EH (cell line): ENCODE measurements around the gene FGF12.

Experiments
- DNase-seq: peaks from one replicate; pipeline ENCODE4 v3.0.0-alpha.2; 2015; ENCODE audit warnings: low read depth

Gene FGF12

DNA sequence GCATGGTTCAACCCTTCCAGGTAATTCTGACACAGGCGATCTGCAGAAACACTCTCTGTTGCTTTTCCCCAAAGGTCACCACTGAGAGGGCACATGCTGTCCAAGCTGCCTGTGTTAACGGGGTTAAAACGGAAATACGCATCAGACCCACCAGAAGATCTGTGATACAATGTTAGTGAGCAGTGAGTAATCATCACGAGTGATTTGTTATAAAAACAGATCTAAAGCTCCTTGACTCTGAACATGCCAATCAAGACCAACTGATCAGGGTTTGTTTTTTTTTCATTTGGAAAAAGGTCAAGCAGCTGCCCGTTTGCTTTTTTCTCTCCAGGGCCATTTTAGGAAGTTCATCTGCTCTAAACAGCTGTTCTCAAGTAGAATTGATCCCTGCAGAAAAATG, 43.2 kb downstream of the FGF12 start:
- no peak for DNase-seq

DNA sequence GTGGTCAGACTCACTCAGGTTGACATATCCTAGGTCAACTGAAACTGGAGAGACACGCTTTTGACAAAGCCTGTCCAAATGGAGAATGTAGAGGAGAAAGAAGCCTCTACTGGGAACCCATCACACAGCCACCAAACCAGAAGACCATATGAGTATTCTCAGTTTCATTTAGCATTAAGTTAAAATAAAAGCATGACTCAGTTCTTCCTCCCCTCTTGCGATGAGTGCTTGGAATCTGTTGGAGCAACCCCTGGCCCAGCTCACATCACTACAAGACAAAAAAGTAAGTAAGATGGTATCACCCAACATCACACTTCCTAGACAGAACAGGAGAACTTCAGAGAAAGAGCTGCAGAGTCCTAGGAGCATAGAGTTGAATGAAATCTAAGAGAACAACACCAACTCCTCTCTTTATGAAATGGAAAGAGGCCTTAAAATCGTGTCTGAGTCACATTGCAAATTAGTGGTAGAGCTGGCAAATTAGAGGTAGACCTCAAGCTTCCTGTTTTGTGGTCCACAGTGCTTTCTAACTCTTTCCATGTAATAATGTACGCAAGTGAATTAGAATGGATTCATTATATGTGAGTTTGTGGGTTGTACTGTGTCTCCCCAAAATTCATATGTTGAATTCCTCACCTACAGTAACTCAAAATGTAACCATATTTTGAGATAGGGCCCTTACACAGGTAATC, 51.2 kb downstream of the FGF12 start:
- DNase-seq: no peak

DNA sequence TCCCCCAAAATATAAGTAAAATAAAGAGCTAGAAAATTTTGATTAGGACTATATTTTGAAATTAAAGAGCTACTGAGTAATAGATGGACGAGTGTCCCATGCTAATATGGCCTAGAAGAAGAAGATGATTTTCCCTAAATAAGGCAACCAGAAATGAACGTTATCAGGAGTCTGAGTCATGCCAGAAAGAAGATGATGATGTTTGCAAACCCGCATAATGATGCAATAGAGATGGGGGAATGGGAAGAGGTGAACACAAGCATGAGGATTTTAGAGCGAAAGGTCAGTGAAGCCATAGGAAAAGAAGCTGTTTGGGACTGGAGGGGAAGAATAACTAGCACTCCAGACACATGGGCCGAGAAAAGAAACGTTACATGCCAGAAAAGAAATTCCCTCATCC, 71.7 kb downstream of the FGF12 start:
- DNase-seq: no peak

GRCh38 chr3:192655040-192655439, 72.3 kb downstream of the FGF12 start:
- DNase-seq: no peak

DNA sequence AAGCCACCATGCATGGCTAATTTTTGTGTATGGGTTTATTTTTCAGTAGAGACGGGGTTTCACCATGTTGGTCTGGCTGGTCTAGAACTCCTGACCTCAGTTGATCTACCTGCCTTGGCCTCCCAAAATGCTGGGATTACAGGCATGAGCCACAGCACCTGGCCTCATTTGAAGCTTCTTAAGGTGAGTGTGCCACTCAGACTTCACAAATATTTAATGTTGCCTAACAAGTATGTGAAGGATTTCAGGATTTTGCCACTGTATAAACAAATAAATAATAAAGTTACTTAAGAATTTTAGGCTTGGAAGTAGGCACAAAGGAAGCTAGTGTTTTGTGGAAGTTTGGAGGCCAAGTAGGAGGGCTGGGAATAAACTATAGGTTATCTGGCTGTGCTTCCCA, 73.5 kb downstream of the FGF12 start:
- no peak for DNase-seq

- no peak for DNase-seq
These were observed 74.6 kb downstream of the FGF12 start for GRCh38 chr3:192652727-192653126.

- DNase-seq: no peak
These were observed 75.4 kb downstream of the FGF12 start for GRCh38 chr3:192651836-192652512.

DNA sequence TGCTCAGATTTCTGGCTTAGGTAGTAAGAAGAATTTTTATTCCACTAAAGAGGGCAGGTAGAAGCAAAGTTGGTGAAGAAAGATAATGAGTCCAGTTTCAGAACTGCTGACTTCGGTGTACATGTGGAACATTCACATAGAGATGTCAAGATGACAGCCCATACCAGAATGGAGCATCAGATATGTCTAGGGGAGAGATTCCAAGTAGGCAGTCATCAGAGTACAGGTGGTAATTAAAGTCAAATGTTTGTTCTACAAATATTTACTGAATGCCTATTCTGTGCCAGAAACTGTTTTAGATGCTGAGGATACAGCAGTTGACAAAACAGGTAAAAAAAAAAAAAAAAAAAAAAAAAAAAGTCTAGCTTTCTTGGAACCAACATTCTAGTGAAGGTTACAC, 81.9 kb downstream of the FGF12 start:
- no peak for DNase-seq

DNA sequence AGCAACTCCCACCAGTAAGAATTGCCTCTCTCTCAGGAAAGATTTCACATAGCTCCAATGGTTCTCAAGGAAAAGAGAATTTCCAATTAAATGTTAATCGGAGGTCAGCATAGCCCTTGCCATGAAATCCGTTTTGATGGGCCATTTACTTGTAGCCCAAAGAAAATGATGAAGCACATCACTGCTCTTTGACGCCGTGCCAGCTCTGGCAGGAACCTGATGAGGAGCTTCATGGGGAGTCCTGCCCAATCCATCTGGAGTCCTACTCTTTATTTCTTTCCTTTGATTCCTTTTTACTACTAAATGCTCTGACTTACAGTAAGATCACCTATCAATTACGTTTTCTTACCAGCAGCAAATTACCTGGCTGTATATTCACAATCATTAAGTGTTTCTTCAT, 84.7 kb downstream of the FGF12 start:
- no peak for DNase-seq

DNA sequence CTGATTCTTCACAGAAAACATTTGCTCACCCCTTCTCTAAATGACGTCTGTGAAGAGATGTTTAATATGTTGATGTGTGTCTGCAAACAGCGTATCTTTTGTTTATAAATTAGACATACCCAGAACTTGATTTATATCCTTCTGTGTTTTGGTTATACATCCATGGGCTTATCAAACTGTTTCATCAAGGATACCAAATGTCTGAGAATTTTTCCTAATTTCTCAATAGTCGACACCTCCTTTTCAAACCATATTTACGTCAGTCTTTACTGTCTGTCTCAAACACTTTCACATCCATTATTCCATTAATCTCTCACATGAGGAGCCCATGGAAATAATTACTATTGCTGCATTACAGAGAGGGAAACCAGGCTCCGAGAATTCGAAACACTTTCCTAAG, 85.4 kb downstream of the FGF12 start:
- DNase-seq: no peak

DNA sequence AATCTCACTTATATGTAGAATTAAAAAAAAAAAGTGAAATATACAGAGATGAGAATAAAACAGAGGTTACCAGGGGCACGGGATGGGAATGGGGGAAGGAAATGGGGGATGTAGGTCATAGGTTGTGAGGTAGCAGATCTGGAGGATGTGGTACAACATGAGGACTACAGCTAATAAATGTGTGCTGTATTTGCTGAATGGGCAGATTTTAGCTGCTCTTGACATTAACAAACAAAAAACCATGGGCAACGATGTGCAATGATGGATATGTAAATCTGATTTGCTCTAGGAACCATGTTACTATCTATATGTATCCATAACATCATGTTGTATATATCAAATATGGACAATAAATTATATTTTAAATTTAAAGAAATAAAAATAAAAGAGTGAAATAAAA, 87.4 kb downstream of the FGF12 start:
- DNase-seq: no peak

DNA sequence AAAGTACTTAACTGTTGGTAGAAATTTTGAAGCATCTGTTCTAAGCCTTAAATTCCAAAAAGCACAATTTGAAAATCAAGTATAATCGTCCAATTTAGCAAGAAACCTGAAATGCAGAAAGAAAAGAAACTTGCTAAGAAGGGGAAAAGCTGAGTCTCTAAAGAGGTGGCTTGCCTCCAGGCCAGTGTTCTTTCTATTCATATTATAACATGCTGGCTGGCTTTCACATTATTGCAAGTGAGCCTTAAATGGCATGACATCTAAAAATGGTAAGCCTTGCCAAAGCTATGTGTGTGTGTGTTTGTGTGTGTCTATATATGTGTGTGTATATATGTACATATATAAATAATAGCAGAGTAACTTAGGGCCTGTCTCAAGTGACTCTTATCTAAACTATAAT, 89.5 kb downstream of the FGF12 start:
- no peak for DNase-seq

- no peak for DNase-seq
These were observed 90.6 kb downstream of the FGF12 start for GRCh38 chr3:192636517-192637444.

GRCh38 chr3:192629429-192629828, 97.9 kb downstream of the FGF12 start:
- no peak for DNase-seq

GRCh38 chr3:192621909-192622308, 105.4 kb downstream of the FGF12 start:
- DNase-seq: no peak

GRCh38 chr3:192620275-192620674, 107.1 kb downstream of the FGF12 start:
- no peak for DNase-seq

DNA sequence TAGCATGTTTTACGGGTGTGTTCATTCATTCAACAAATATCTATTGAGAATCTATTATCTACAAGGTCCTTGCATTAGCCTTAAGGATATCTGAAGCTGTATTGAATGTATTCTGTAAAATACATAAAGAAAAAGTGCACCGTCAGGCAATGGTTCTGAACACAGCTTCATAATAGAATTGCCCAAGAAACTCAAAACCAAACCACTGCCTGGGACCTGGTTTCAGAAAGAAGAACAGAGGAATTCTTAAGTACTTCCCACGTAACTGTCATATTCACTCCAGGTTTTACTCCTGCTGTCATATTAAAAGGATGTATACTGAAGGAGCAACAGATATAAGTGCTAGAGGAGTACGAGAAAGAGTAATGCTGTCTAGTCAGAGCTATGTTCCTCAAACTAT, 115.9 kb downstream of the FGF12 start:
- no peak for DNase-seq

- no peak for DNase-seq
These were observed 118.4 kb downstream of the FGF12 start for GRCh38 chr3:192608726-192609600.

- no peak for DNase-seq
These were observed 119.5 kb downstream of the FGF12 start for GRCh38 chr3:192607798-192608197.

DNA sequence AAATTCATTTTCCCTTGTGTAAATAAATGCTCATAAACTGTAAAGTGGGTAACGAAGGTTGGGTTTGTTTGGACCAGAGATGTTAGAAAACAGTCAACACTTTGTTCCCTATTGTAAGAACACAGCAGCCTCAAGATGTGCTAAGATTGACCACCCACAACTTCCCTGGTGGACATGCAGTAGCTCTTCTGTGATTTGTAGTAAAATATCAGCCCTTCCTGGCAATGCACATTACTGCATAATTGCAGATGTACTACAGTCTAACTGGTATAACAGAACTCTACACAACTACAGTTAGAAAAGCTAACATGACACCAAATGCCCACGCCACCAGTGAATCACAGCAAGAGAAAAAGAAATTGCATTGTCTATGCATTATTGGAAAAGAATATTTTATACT, 129.4 kb downstream of the FGF12 start:
- no peak for DNase-seq

DNA sequence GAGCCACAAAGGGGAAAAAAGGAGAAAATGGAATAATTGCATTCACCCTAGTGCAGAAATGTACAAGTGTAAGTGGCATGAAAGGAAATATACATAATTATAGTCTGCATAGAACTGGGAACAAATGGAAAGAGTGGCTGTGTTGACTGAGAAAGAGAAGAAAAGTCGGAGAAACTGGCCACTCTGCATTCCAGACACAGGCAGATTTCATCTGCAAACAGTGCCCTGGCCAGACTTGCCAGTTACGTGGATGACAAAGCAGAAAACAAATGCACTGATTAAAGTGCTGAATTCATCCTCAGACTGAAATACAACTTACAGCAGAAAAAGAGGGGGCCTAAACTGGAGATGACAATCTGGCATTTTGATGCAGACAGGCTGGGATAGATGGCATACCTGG, 129.8 kb downstream of the FGF12 start:
- no peak for DNase-seq

DNA sequence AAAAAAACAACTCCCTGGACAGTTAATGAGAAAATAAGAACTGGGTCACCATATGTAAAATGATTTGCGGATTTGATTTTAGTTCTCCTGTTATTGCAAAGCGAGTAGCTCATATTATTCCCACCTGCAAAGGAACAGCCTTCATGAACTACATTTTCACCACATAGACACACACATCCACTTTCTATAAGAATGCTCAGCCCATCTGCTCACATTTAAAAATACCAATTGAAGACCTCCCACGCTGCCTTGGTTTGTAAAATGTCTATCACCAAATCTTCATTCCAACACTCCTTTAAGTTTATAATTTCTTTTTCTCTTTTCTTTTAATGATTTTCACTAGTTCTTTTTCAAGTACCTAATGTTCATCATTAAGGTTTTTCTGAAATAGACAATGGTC, 148.6 kb downstream of the FGF12 start:
- DNase-seq: no peak
